IMR-90 (cell line): ENCODE results near the gene MBD3L5. TPM values are rescaled to one million over a fixed set of nuclear protein-coding genes. Genes with fewer than 3 reads are reported as not detected.

Experiments used
- ATAC-seq: fragments of 200-7000 bp; cut with Tn5 transposase; 2 replicates; pipeline ENCODE4 v1.9.1; 2020; ENCODE audit warnings: low read depth, mild to moderate bottlenecking, moderate library complexity
- BruUV-seq: library from RNA; stranded (reverse); fragments of 400-500 nt; replicated peaks from 2 replicates; lab custom pipeline; 2021; lab: Mats Ljungman, UMichigan
- CTCF ChIA-PET: fragments of 300-600 bp; formaldehyde crosslinking; extraction: SDS; loops from one replicate; lab custom pipeline; 2021; ENCODE audit warnings: antibody characterized with exemption; lab: Yijun Ruan, JAX
- POLR2A ChIA-PET: fragments of 300-600 bp; sonication (Branson Sonifier 250); formaldehyde crosslinking; loops from one replicate; lab custom pipeline; 2022; ENCODE audit warnings: antibody characterized with exemption; ENCODE audit not compliant: unreplicated experiment; lab: Charles Lee
- DNase-seq: peaks from one replicate; pipeline ENCODE4 v3.0.0; 2013
- H2AFZ ChIP-seq: replicated peaks from 2 replicates; pipeline ENCODE3; 2013; ENCODE audit warnings: low read length, mild to moderate bottlenecking; ENCODE audit not compliant: poor library complexity
- H2AK5ac ChIP-seq: 2 replicates; pipeline ENCODE4 v1.6.1; 2013; ENCODE audit warnings: low read depth, low read length, inconsistent platforms
- H2AK9ac ChIP-seq: replicated peaks from 2 replicates; pipeline ENCODE3; 2013; ENCODE audit warnings: mild to moderate bottlenecking, low read depth, low read length, moderate library complexity; ENCODE audit not compliant: poor library complexity
- H2BK120ac ChIP-seq: 2 replicates; pipeline ENCODE4 v1.6.1; 2013; ENCODE audit warnings: low read depth, low read length, inconsistent platforms
- H2BK15ac ChIP-seq: 3 replicates; pipeline ENCODE4 v1.6.1; 2013; ENCODE audit warnings: low read depth, low read length, inconsistent platforms
- H2BK20ac ChIP-seq: 2 replicates; pipeline ENCODE4 v1.6.1; 2013; ENCODE audit warnings: low read depth, mild to moderate bottlenecking, inconsistent platforms, low read length, moderate library complexity
- H2BK5ac ChIP-seq: 2 replicates; pipeline ENCODE4 v1.6.1; 2013; ENCODE audit warnings: mild to moderate bottlenecking, low read depth, low read length, inconsistent platforms; ENCODE audit not compliant: poor library complexity, severe bottlenecking
- H3K14ac ChIP-seq: replicated peaks from 2 replicates; pipeline ENCODE4 v1.6.1; 2013; ENCODE audit warnings: low read depth, low read length, inconsistent platforms
- H3K18ac ChIP-seq: 2 replicates; pipeline ENCODE4 v1.6.1; 2013; ENCODE audit warnings: low read depth, low read length, control low read depth
- H3K23ac ChIP-seq: 2 replicates; pipeline ENCODE4 v1.6.1; 2013; ENCODE audit warnings: low read depth, low read length, inconsistent platforms
- H3K27ac ChIP-seq: 2 replicates; pipeline ENCODE4 v1.5.1; 2013; ENCODE audit warnings: mild to moderate bottlenecking, control low read depth, low read length; ENCODE audit not compliant: insufficient read depth
- H3K27me3 ChIP-seq: 2 replicates; pipeline ENCODE4 v1.6.1; 2013; ENCODE audit warnings: low read length; ENCODE audit not compliant: control insufficient read depth, insufficient read depth
- H3K36me3 ChIP-seq: 2 replicates; pipeline ENCODE4 v1.6.1; 2013; ENCODE audit warnings: low read length, mixed read lengths; ENCODE audit not compliant: control insufficient read depth, insufficient read depth
- H3K4ac ChIP-seq: 2 replicates; pipeline ENCODE4 v1.6.1; 2013; ENCODE audit warnings: low read depth, low read length, inconsistent platforms
- H3K4me1 ChIP-seq: 2 replicates; pipeline ENCODE4 v1.6.1; 2013; ENCODE audit warnings: low read length, mixed read lengths; ENCODE audit not compliant: control insufficient read depth, insufficient read depth
- H3K4me2 ChIP-seq: 2 replicates; pipeline ENCODE4 v1.6.1; 2013; ENCODE audit warnings: low read depth, mild to moderate bottlenecking, control low read depth, low read length, moderate library complexity
- H3K4me3 ChIP-seq: 2 replicates; pipeline ENCODE4 v1.5.1; 2013; ENCODE audit warnings: low read depth, mild to moderate bottlenecking, control low read depth, low read length, moderate library complexity; ENCODE audit not compliant: insufficient read depth
- H3K56ac ChIP-seq: 2 replicates; pipeline ENCODE4 v1.6.1; 2013; ENCODE audit warnings: low read length, inconsistent platforms; ENCODE audit not compliant: insufficient read depth; ENCODE audit errors: extremely low read depth
- H3K79me1 ChIP-seq, 2 experiments: 2 replicates each; pipeline ENCODE4 v1.6.1; 2013; ENCODE audit warnings: low read length in 2 of 2, inconsistent platforms in 1 of 2, low read depth in 1 of 2
- H3K9ac ChIP-seq: 2 replicates; pipeline ENCODE4 v1.6.1; 2013; ENCODE audit warnings: low read depth, low read length, control low read depth
- H3K9me1 ChIP-seq: 2 replicates; pipeline ENCODE4 v1.6.1; 2013; ENCODE audit warnings: low read length, inconsistent platforms; ENCODE audit not compliant: insufficient read depth
- H3K9me3 ChIP-seq: 2 replicates; pipeline ENCODE4 v1.6.1; 2013; ENCODE audit warnings: low read length; ENCODE audit not compliant: control insufficient read depth, insufficient read depth
- H4K20me1 ChIP-seq: 2 replicates; pipeline ENCODE4 v1.6.1; 2013; ENCODE audit warnings: low read length, inconsistent platforms; ENCODE audit not compliant: insufficient read depth
- H4K5ac ChIP-seq: 2 replicates; pipeline ENCODE4 v1.6.1; 2013; ENCODE audit warnings: mild to moderate bottlenecking, low read depth, low read length, control low read depth
- H4K8ac ChIP-seq, 2 experiments: 2 replicates each; pipeline ENCODE4 v1.6.1; 2013; ENCODE audit warnings: low read depth in 2 of 2, low read length in 2 of 2, control low read depth in 1 of 2, inconsistent platforms in 1 of 2
- H4K91ac ChIP-seq: 2 replicates; pipeline ENCODE4 v1.6.1; 2013; ENCODE audit warnings: low read depth, low read length, inconsistent platforms; ENCODE audit not compliant: insufficient read depth
- BHLHE40 ChIP-seq: fragments of 150-350 bp; IDR thresholded peaks from 2 replicates; pipeline ENCODE4 v1.6.1; 2016; ENCODE audit warnings: mild to moderate bottlenecking, low read depth, low read length
- CEBPB ChIP-seq: IDR thresholded peaks from 2 replicates; pipeline ENCODE4 v1.6.1; 2012; ENCODE audit warnings: low read depth, low read length, improper control_type of control experiment
- CHD1 ChIP-seq: IDR thresholded peaks from 2 replicates; pipeline ENCODE4 v1.6.1; 2012; ENCODE audit warnings: low read depth, low read length, improper control_type of control experiment
- CTCF ChIP-seq: conservative IDR thresholded peaks from 2 replicates; pipeline ENCODE4 v1.5.1; 2012; ENCODE audit warnings: mild to moderate bottlenecking, low read depth, low read length, improper control_type of control experiment
- FOS ChIP-seq: fragments of 150-350 bp; IDR thresholded peaks from 2 replicates; pipeline ENCODE4 v1.6.1; 2016; ENCODE audit warnings: low read depth, low read length
- MAFK ChIP-seq: IDR thresholded peaks from 2 replicates; pipeline ENCODE4 v1.6.1; 2012; ENCODE audit warnings: low read depth, low read length, improper control_type of control experiment
- MAZ ChIP-seq: IDR thresholded peaks from 2 replicates; pipeline ENCODE4 v1.6.1; 2012; ENCODE audit warnings: low read depth, mild to moderate bottlenecking, low read length, improper control_type of control experiment, moderate library complexity, borderline replicate concordance
- MXI1 ChIP-seq: IDR thresholded peaks from 2 replicates; pipeline ENCODE4 v1.6.1; 2012; ENCODE audit warnings: low read depth, mild to moderate bottlenecking, low read length, moderate library complexity, borderline replicate concordance
- NFE2L2 ChIP-seq: fragments of 150-350 bp; IDR thresholded peaks from 2 replicates; pipeline ENCODE4 v1.6.1; 2016; ENCODE audit warnings: low read depth, mild to moderate bottlenecking, low read length
- POLR2A ChIP-seq: IDR thresholded peaks from 2 replicates; pipeline ENCODE4 v1.6.1; 2012; ENCODE audit warnings: mild to moderate bottlenecking, low read depth, low read length
- RAD21 ChIP-seq: IDR thresholded peaks from 2 replicates; pipeline ENCODE4 v1.6.1; 2012; ENCODE audit warnings: low read length, improper control_type of control experiment
- RCOR1 ChIP-seq: IDR thresholded peaks from 2 replicates; pipeline ENCODE4 v1.6.1; 2012; ENCODE audit warnings: mild to moderate bottlenecking, low read length, improper control_type of control experiment; ENCODE audit not compliant: insufficient replicate concordance
- RFX5 ChIP-seq: IDR thresholded peaks from 2 replicates; pipeline ENCODE4 v1.8.0; 2012; ENCODE audit warnings: low read depth, mild to moderate bottlenecking, low read length, moderate library complexity
- SMC3 ChIP-seq: fragments of 150-350 bp; IDR thresholded peaks from 2 replicates; pipeline ENCODE4 v1.6.1; 2016; ENCODE audit warnings: low read depth, mild to moderate bottlenecking, antibody characterized with exemption, low read length, moderate library complexity
- USF2 ChIP-seq: fragments of 150-350 bp; IDR thresholded peaks from 2 replicates; pipeline ENCODE4 v1.6.1; 2017; ENCODE audit warnings: mild to moderate bottlenecking, antibody characterized with exemption, low read length, low read depth
- WGBS, 2 experiments: methylation state at CpG; one replicate each; pipeline versions ENCODE4 v1.1.5 to v1.1.7; 2013; ENCODE audit warnings: missing lambda C conversion rate in 2 of 2; ENCODE audit not compliant: insufficient read length in 1 of 2; ENCODE audit errors: extremely low coverage in 2 of 2; 5-methylcytosine and 5-hydroxymethylcytosine counted together
- dilution Hi-C: fragments of 300-500 bp; cut with HindIII; formaldehyde crosslinking; loops from one replicate; pipeline ENCODE4 v1.14.3; 2018; ENCODE audit warnings: low sequenced_read_pairs; ENCODE audit not compliant: unreplicated experiment
- in situ Hi-C: fragments of 300-500 bp; cut with MboI; formaldehyde crosslinking; loops from 3 replicates; pipeline ENCODE4 v1.14.3; 2019; ENCODE audit warnings: low sequenced_read_pairs, inconsistent platforms, mixed read lengths
- intact Hi-C: fragments of 100-400 bp; cut with micrococcal nuclease; formaldehyde crosslinking; loops from 2 replicates; pipeline ENCODE4 v1.10.0; 2022
- polyA plus RNA-seq, 3 experiments: library from polyadenylated mRNA; depleted of rRNA; stranded (reverse); fragments of >200 nt; gene quantifications; 2 replicates each; pipeline ENCODE4 v1.2.3, GENCODE V29; 2012; ENCODE audit warnings: low replicate concordance in 1 of 3
- total RNA-seq: library from RNA; depleted of rRNA; stranded (reverse); fragments of >200 nt; gene quantifications from 2 replicates; pipeline ENCODE4 v1.2.3, GENCODE V29; 2012
- TF ChIP-seq, protein P1 (sequence below): fragments of 150-350 bp; IDR thresholded peaks from 2 replicates; pipeline ENCODE4 v1.6.1; 2016; ENCODE audit warnings: low read depth, mild to moderate bottlenecking, low read length, moderate library complexity, borderline replicate concordance

The MBD3L5 gene
- total and polyA plus RNA-seq, 2 of the 4 experiments (the other 2 are of a cell fraction), result not detected

DNA sequence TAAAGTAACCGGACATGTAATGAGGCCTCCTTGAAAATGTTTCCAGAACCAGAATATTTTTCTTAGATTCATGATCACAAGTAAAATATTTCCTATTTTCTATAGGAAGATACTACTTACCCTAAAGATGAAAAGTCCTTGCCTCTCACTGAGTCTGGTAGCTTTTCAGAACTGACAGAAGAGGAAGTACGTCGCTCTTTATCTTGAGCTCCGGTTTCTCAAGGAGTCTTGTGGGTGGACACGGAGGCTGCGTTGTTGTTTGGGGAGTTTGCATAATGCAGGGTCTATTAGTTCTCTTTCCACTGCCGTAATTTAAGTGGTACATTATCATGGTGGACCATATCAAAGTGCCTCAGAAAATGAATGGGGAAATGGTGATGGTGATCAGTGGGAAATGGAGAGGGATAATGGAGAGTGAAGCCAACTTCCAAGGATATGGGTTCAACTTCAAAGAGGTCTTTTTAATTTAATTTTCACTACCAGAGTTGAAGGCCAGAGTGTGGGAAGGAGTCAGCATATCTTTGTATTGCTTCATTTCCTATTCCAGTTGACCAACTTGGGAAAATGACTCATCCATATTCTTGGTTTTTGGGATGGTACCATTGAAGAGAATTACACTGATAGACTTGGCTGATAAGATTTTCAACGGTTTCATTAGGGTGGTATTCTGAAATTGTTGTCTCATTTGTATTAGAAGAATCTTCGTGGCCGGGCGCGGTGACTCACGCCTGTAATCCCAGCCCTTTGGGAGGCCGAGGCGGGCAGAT lies 32.5 kb upstream of the MBD3L5 start:
- CTCF ChIA-PET, result no interaction called here

More for the DNA sequence above, 32.5 kb upstream of the MBD3L5 start:
- H3K4me3 ChIP-seq, result no peak overlapping the region
- H3K14ac ChIP-seq, result no peak overlapping the region
- H4K8ac ChIP-seq, result no peak overlapping the region
- intact Hi-C loops, result no loop called here
- H3K18ac ChIP-seq, result no peak overlapping the region
- no TSS peak for BruUV-seq
- no peak overlapping the region for H2AFZ ChIP-seq
- WGBS, 2 experiments, result 47% methylated on average over 2 of the region's 15 CpGs; no CpG with 5 or more reads in 1 of the 2 experiments
- H2BK15ac ChIP-seq, result no peak overlapping the region
- no peak overlapping the region for H4K91ac ChIP-seq
- in situ Hi-C loops, result no loop called here
- H3K4ac ChIP-seq, result no peak overlapping the region
- ATAC-seq (no peak), DNase-seq (no peak)
- TF ChIP-seq RFX5, result no peak
- no peak for TF ChIP-seq NFE2L2
- TF ChIP-seq USF2, result no peak
- TF ChIP-seq FOS, result no peak
- no peak for TF ChIP-seq MXI1
- no peak for TF ChIP-seq RAD21
- no peak for TF ChIP-seq CTCF
- no peak for TF ChIP-seq MAZ
- TF ChIP-seq BHLHE40, result no peak
- TF ChIP-seq MAFK, result no peak
- TF ChIP-seq SMC3, result no peak
- TF ChIP-seq CEBPB, result no peak
- TF ChIP-seq CHD1, result no peak
- TF ChIP-seq POLR2A, result no peak
- TF ChIP-seq, protein P1, sequence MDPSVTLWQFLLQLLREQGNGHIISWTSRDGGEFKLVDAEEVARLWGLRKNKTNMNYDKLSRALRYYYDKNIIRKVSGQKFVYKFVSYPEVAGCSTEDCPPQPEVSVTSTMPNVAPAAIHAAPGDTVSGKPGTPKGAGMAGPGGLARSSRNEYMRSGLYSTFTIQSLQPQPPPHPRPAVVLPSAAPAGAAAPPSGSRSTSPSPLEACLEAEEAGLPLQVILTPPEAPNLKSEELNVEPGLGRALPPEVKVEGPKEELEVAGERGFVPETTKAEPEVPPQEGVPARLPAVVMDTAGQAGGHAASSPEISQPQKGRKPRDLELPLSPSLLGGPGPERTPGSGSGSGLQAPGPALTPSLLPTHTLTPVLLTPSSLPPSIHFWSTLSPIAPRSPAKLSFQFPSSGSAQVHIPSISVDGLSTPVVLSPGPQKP, result no peak
- TF ChIP-seq RCOR1, result no peak
- no peak overlapping the region for H2BK120ac ChIP-seq
- H3K9ac ChIP-seq, result no peak overlapping the region
- no peaks in the 10 kb centered on the region for H3K9me1 ChIP-seq
- dilution Hi-C loops, result no loop called here
- H3K23ac ChIP-seq, result no peak overlapping the region
- H4K5ac ChIP-seq, result no peak overlapping the region
- no peaks in the 10 kb centered on the region for H3K79me1 ChIP-seq
- H3K27me3 ChIP-seq, result no peaks in the 10 kb centered on the region
- no peaks in the 10 kb centered on the region for H3K4me1 ChIP-seq
- no peak overlapping the region for H2AK9ac ChIP-seq
- H2BK5ac ChIP-seq, result no peak overlapping the region
- no peaks in the 10 kb centered on the region for H3K36me3 ChIP-seq
- no peak overlapping the region for H3K27ac ChIP-seq
- peaks cover 16% of the 10 kb centered on the region for H3K9me3 ChIP-seq
- H2BK20ac ChIP-seq, result no peak overlapping the region
- H3K56ac ChIP-seq, result no peak overlapping the region
- H3K4me2 ChIP-seq, result no peak overlapping the region
- H2AK5ac ChIP-seq, result no peak overlapping the region
- no peaks in the 10 kb centered on the region for H4K20me1 ChIP-seq
- POLR2A ChIA-PET, result no interaction called here
